HG03439 (cell line): Measurements from ENCODE around the gene MFSD6L.

ENCODE experiments used
- ATAC-seq: cut with Tn5 transposase; IDR thresholded peaks from one replicate; pipeline ENCODE4 v1.9.1; 2021; ENCODE audit warnings: mild to moderate bottlenecking, moderate library complexity; ENCODE audit not compliant: unreplicated experiment

MFSD6L gene

GRCh38 chr17:8747742-8748141, 51.4 kb downstream of the MFSD6L start:
- ATAC-seq: no peak
